Measurements from ENCODE around the gene AICDA.
"Not testable (repeated sequence)": the region's sequence is repeated elsewhere in the genome, so short reads cannot be mapped to it uniquely, and the experiment has no call there.

Gene AICDA

DNA sequence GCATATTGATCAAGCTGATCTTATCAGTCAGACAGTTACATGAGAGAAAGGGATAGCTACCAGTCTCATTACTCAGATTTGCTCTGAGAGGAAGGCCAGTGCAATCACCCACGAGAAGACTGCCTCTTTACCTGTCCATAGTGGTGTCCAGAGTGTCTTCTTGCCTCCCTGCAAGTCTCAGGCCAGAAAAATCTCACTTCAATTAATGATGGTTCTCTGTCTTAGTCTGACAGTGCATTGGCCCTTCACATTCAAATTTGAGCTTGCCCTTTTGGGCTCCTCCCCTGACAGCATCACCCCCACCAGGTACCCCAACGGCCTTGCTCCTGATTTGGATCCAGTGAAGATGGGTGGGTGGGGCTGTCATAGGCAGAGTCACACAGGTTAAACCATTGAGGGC is at the start of gene AICDA:
Gene AICDA (minus strand): TSS at position 231 of the 400 bp plus-strand sequence. CDS start 92 bp downstream, at position 139.
- DNase-seq (ENCODE audit: low read depth in 2 of 2), result no peak

GRCh38 chr12:8661751-8662150 is 49.1 kb upstream of the AICDA start:
- DNase-seq (ENCODE audit: low read depth in 2 of 2), result no peak

- no peak for DNase-seq (ENCODE audit: low read depth in 2 of 2)
These were observed 48.4 kb upstream of the AICDA start for GRCh38 chr12:8661016-8661415.

GRCh38 chr12:8658346-8658745 is 45.7 kb upstream of the AICDA start:
- DNase-seq (ENCODE audit: low read depth in 2 of 2), result no peak

GRCh38 chr12:8655421-8655820 is 42.8 kb upstream of the AICDA start:
- no peak for DNase-seq (ENCODE audit: low read depth in 2 of 2)

- DNase-seq (ENCODE audit: low read depth in 2 of 2), result peak; percentile 66 to 73
These were observed 36.0 kb upstream of the AICDA start for GRCh38 chr12:8648576-8649205.

DNA sequence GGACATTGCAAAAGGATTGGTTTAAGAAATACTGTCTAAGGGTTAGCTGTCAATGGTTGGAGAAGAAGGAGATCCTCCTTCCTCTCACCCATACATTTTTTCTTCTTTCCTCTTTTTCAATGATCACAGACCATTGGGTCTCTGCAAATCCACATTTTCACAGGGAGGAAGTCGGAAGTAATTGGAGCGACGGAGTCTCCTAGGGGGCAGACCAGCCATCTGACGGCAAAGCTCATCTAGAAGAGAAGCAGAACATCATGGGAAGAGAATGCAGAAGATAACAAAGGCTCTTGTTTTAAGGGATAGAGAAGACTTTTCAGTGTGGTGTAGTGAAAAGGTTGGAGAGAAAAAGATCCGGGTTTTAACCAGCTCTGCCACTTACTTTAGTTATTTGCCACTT is 35.3 kb upstream of the AICDA start:
- no peak for DNase-seq (ENCODE audit: low read depth in 2 of 2)

DNA sequence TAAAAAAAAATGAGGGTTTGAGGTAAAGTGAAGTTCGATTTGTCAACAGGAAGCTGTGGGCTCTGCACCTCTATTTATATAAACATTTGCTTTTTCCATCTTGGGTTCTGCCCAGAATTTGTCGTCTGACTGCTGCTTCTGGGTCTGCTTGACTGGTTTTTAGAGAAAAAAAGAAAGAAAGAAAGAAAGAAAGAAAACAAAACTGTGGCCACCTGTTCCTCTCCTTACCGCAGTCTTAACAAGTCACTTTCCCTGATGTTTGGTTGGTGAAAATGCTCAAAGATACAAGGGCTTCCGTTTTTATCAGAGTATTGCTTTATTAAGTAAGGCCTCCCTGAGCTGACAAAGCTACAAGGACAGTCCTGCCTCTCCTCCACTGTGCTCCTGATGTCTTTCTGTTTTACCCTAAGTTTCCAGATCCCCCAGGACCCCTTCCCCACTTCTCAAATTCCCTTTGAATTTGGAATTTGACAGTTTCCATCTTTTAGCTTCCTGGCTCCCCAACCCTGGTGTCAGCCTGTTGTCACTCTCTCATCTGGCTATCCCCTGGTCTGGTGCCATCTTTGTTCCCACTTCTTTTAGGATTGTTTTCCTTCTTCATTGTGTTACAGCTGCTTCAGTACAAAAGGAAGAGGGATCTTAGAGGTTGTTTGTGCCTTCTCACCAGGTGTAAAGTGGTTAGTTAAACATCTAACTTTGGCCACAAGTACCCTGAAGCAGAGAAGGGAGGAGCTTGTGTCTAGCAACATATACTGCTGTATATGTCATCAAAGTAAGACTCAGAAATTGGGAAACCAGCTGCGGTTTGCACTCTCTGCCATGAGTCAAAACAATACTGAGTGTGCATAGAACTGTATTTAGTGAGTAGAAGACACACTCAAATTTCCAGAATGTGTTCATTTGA is 31.9 kb upstream of the AICDA start:
- DNase-seq (ENCODE audit: low read depth in 2 of 2), result peak in 1 of 2 donors; percentile 43

GRCh38 chr12:8642775-8643174 is 30.1 kb upstream of the AICDA start:
- no peak for DNase-seq (ENCODE audit: low read depth in 2 of 2)

- no peak for DNase-seq (ENCODE audit: low read depth in 2 of 2)
These were observed 27.3 kb upstream of the AICDA start for GRCh38 chr12:8639936-8640335.

DNA sequence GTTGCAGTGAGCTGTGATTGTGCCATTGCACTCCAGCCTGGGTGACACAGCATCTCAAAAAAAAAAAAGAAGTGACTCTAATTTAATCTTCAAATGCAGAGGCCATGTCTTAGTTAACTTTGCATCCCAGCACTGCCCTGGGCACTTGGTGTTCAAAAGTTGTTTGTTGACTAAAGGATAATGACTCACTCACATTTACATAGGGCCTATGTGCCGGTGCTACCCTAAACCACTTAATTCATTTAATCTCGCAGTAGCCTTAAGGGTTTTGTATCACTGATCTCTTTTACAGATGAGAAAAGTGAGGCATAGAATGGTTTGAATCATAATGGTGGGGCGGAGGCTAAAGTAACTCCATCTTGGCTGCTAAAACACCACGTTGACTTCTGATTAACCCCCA is 26.3 kb upstream of the AICDA start:
- no peak for DNase-seq (ENCODE audit: low read depth in 2 of 2)

GRCh38 chr12:8637666-8638065 is 25.0 kb upstream of the AICDA start:
- no peak for DNase-seq (ENCODE audit: low read depth in 2 of 2)

DNA sequence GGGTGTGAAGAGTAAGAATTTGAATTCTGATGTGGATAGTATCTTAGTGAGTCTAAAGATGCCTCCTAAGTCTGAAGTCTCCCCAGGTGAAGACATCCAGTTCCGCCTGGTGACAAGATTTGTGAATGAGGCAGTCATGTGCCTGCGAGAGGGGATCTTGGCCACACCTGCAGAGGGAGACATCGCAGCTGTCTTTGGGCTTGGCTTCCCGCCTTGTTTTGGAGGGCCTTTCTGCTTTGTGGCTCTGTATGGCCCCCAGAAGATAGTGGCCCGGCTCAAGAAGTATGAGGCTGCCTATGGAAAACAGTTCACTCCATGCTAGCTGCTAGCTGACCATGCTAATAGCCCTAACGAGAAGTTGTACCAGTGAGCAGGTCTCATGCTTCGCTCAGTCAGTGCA is 24.6 kb upstream of the AICDA start:
- DNase-seq (ENCODE audit: low read depth in 2 of 2), result no peak

DNA sequence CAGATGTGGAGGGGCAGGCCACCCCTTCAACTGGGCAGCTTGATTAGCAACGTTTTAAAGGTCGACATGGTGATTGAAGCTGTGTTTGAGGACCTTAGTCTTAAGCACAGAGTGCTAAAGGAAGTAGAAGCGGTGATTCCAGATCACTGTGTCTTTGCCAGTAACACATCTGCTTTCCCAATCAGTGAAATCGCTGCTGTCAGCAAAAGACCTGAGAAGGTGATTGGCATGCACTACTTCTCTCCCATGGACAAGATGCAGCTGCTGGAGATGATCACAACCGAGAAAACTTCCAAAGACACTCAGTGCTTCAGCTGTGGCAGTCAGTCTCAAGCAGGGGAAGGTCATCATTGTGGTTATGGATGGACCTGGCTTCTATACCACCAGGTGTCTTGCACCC is 23.9 kb upstream of the AICDA start:
- no peak for DNase-seq (ENCODE audit: low read depth in 2 of 2)

- DNase-seq (ENCODE audit: low read depth in 2 of 2), result not testable (repeated sequence)
These were observed 23.3 kb upstream of the AICDA start for GRCh38 chr12:8636007-8636346.

DNA sequence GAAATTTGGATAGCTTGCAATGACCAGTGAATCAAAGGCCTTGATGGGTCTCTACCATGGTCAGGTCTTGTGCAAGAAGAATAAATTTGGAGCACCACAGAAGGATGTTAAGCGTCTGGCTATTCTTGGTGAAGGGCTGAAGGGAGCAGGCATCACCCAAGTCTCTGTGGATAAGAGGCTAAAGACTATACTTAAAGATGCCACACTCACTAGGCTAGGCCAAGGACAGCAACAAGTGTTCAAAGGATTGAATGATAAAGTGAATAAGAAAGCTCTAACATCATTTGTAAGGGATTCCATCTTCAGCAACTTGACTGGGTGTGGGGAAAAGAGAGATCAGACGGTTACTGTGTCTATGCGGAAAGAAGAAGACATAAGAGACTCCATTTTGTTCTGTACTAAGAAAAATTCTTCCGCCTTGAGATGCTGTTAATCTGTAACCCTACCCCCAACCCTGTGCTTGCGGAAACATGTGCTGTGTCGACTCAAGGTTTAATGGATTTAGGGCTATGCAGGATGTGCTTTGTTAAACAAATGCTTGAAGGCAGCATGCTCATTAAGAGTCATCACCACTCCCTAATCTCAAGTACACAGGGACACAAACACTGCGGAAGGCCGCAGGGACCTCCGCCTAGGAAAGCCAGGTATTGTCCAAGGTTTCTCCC is 22.8 kb upstream of the AICDA start:
- DNase-seq (ENCODE audit: low read depth in 2 of 2), result not testable (repeated sequence)

- no peak for DNase-seq (ENCODE audit: low read depth in 2 of 2)
These were observed 17.5 kb upstream of the AICDA start for GRCh38 chr12:8630131-8630530.

- DNase-seq (ENCODE audit: low read depth in 2 of 2), result no peak
These were observed 16.9 kb upstream of the AICDA start for GRCh38 chr12:8629486-8630033.

DNA sequence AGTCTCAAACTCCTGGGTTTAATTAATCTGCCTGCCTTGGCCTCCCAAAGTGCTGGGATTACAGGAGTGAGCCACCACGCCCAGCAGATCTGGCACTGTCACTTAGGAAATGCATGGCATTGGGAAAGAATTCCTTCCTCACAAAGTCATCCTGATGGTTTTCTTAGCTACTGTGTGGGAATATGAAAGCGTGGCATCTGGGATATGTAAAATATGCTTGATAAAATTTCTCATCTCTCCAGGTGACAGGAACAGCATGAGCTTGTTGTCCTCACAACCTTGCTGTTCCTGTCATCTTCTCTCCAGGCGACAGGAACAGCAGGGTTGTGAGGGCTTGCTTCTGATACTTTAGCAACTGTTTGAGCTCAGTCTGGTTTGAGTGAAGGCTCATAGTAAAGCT is 16.1 kb upstream of the AICDA start:
- DNase-seq (ENCODE audit: low read depth in 2 of 2), result no peak

DNA sequence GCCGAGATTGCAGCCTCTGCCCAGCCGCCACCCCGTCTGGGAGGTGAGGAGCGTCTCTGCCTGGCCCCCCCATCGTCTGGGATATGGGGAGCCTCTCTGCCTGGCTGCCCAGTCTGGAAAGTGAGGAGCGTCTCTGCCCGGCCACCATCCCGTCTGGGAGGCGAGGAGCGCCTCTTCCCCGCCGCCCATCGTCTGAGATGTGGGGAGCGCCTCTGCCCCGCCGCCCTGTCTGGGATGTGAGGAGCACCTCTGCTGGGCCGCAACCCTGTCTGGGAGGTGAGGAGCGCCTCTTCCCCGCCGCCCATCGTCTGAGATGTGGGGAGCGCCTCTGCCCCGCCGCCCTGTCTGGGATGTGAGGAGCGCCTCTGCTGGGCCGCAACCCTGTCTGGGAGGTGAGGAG is 12.1 kb upstream of the AICDA start:
- not testable (repeated sequence) for DNase-seq (ENCODE audit: low read depth in 2 of 2)

- no peak for DNase-seq (ENCODE audit: low read depth in 2 of 2)
These were observed 10.0 kb upstream of the AICDA start for GRCh38 chr12:8622646-8623045.

- DNase-seq (ENCODE audit: low read depth in 2 of 2), result no peak
These were observed 2.5 kb upstream of the AICDA start for GRCh38 chr12:8615206-8615605.

Measured in stimulated activated CD8-positive, alpha-beta memory T cell treated with anti-CD3 and anti-CD28 coated beads, Interleukin-2, amount 100 ng/mL, for 48 hours (primary cell).